Activated effector memory CD4-positive, alpha-beta T cell treated with anti-CD3 and anti-CD28 coated beads, Interleukin-2, amount 50 U/mL, for 16 hours (primary cell): ENCODE results near the gene TSHZ1.

Source experiments
- DNase-seq: peaks from one replicate; pipeline ENCODE4 v3.0.0-alpha.2; 2020

Gene TSHZ1

DNA sequence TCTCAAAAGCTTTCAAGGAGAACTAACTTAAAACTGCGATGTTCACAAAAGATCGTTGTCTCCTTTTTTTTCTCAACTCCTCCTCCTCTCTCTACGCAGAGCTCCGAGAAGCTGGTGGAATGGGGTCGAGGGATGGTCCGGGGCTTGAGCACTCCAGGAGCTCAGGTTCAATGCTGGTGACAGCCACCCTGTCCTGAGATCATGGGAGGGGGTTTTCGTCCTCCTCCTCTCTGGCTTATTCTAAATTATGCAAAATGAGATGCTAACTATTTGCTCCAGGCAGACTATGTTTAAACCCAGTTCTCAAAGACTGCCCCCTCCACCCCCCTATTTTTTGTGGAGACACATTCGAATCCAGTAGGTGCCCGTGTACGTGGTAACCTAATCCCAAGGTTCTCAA, 11.8 kb downstream of the TSHZ1 start:
- no peak for DNase-seq

- no peak for DNase-seq
These were observed 13.2 kb downstream of the TSHZ1 start for GRCh38 chr18:75223687-75224347.

DNA sequence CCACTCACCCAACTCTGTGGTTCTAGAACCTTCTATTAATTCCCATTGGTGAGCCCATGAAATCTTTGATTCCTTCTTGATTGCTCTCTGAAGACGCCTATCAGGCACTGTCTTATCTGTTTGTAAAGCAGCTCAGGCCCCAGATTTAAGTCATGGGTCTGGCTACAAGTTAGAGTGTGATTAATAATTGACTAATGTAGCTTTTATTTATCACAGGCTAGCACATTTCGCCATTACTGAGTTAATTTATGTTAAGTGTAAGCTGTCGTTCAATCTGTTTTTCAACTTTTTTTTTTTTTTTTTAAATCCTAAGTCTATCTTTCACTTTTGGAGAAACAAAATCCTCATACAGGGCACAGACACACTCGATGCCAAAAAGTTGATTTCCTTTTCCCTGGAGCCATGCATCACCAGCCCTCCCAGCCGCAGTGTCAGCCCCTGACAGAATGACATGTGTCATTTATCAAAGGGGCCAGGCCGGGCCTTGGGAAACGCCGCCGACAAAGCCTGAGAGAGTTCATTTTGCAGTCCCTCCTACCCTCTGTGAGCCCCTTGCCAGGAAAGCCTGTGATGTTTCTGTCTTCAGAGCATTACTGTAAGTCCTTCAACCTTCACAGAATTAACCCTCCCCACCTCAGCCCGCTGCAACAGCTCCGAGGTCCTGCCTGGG, 15.8 kb downstream of the TSHZ1 start:
- DNase-seq = no peak

GRCh38 chr18:75226956-75227316, 16.3 kb downstream of the TSHZ1 start:
- DNase-seq = no peak

- no peak for DNase-seq
These were observed 17.1 kb downstream of the TSHZ1 start for GRCh38 chr18:75227535-75228296.

DNA sequence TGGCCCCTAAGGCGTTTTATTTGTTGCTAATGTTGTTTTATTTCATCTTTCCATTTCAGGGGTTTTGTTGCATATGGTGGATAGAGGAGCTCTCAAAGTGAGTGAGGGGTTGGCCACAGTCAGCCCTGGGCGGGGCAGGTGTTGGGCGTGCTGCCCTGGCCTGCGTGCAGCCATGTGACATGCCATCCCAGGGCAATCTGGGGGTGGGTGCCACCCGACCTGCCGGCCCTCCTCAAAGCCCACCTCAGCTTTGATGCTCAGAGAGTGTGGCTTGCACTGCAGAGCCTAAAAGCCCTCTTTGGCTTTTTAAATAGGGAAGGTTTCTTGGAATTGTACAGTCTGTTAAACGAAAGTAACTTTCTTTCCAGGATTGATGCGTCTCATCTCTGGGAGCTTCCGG, 18.4 kb downstream of the TSHZ1 start:
- no peak for DNase-seq

- no peak for DNase-seq
These were observed 18.8 kb downstream of the TSHZ1 start for GRCh38 chr18:75229437-75229836.

GRCh38 chr18:75230163-75231052, 19.8 kb downstream of the TSHZ1 start:
- DNase-seq = no peak

DNA sequence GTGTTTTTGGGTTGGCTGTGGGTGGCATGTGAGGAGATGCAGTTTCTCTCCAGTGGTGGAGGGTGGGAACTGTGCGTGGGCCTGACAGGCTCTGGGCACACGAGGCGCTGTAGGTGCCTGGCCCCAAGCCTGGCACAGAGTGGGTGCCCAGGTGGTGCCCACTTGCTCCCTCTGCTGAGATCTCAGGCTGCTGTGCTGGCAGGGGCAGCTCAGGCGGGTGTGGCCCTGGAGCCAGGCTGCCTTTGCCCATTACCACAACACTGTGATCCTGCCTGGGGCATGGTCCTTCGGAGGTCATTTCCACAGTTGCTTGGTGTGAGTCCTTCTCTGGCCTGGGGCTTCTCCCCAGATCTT, 20.4 kb downstream of the TSHZ1 start:
- DNase-seq = no peak

- DNase-seq = no peak
These were observed 24.3 kb downstream of the TSHZ1 start for GRCh38 chr18:75234901-75235300.

- DNase-seq = no peak
These were observed 25.3 kb downstream of the TSHZ1 start for GRCh38 chr18:75235896-75236295.

DNA sequence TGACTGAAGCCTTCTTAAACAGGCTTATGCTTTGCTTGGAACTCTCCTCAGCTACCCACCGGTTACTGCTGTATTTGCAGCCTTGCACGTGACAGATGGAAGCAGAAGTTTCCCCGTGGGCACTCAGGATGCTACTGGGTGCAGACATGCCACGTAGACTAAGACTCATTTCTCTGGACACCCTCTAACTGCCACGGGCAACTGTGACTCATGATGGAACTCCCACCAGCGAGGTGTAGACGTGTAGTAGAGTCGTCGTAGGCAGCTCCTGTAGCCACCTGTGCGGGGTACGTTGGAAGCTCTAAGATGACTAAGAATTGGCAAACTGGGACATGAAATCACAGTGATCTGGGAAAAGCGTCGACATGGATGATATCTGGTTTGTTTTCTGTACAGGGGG, 27.5 kb downstream of the TSHZ1 start:
- DNase-seq = no peak

- no peak for DNase-seq
These were observed 28.2 kb downstream of the TSHZ1 start for GRCh38 chr18:75238786-75239185.

DNA sequence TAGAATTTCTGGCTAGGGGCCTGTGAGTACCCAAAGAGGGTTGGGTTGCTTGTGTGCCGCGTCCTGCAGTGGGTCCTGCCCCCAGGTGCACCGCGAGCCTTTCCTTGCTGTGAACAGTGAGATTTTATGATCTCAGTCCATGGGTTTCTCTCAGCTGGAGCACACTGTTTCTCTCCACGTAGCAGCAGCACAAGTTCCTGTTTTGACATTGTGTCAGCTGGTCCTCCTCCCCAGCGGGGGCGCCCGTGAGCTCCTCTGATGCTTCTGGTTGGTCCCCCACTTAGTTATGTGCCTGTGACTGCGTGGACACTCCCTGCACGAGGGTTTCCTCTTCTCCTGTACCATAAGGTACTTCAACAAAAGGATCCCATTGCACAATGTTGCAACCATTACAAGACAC, 29.8 kb downstream of the TSHZ1 start:
- no peak for DNase-seq

DNA sequence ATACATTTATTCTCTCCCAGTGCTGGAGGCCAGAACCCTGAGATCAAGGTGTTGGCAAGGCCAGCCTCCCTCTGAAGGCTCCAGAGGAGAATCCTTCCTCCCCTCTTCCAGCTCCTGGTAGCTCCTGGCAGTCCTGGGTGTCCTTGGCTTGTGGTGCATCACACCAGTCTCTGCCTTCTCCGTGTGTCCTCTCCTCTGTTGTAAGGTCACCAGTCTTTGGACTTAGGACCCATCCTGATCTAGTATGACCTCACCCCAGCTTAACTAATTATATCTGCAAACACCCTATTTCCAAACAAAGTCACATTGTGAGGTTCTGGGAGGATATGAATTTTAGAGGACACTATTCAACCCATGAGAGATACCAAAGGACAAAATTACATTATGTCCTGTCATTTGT, 31.1 kb downstream of the TSHZ1 start:
- DNase-seq = no peak

DNA sequence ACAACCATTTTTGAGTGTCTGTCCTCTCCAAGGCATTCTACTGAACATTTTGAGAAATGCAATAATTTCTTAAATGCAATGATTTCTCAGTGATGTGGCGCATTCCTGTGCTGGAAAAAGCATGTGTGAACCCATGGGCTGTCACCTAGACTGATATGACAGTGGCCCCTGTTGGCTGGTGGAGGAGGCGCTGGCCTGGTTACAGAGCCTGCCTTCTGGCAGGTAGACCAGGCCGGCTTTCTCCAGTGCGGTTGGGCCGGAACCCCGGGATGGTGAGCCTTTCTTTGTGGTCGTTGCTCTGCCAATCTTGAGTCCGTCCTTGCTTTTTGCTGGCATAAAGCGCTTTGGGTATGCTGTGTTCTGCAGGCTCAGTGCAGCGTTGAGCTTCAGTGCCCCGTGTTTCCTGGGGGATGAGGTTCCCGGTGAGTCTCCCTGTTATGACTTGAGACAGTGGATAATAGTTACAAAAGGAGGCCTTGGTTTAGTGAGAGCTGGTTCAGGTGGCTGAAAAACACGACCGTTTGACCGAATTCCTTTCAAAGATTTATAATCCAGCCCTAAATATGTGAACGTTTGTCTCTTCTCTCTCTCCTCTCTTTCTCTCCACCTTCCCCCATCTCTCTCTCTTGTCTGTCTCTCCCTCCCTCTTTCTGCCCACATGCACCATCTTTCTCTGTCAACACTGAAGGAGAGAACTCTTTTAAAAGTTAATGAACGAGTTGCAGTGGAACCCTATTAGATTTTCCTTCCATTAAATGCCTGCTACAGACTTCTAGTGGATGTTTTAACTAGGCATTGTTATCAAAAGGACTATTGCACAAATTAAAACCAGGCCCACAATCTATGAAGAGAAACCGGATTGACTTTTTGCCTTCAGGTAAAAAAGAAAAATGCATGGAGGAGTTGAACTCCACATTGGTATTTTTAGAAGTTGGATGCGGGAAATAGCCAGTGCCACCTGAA, 34.0 kb downstream of the TSHZ1 start:
- no peak for DNase-seq

DNA sequence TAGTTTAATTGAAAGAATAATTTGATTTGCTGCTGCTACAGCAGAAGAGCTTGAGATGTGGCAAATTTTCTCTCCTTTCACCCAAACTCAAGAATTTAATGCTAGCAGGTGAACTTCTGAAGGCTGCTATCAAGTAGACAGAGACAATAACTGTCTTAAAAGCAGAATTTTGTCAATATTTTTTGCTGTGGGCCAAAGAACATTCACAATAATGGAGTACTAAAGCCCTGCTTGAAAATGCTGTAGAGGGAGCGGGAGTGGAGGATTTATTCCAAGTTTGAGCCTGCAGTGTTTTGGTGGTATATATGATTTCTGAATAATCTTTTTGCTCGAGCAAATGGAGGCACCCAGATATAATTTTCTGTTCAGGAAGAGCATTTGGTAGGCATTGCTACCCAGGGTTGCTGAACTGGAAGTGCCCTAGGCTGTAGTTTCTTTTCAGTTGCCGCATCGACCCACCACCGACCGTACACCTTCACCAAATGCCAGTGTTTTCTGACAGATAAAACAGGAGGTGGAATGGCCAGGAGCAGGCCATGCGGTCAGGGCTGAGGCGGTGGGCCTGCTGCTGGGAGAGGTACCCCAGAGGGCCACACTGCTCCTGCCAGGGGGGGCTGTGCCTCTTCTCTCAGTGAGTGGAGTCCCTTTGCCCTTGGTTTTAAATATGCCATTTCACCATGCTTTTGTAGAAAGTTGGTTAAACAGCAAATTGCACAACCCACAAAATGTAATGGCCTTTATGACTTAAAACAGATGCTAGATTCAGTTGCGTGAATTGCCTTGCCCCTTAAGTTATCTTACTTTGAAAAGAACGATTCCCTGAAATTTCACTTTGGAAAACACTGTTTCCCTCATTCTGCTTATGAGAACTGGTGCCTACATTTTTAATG, 36.4 kb downstream of the TSHZ1 start:
- DNase-seq = no peak

DNA sequence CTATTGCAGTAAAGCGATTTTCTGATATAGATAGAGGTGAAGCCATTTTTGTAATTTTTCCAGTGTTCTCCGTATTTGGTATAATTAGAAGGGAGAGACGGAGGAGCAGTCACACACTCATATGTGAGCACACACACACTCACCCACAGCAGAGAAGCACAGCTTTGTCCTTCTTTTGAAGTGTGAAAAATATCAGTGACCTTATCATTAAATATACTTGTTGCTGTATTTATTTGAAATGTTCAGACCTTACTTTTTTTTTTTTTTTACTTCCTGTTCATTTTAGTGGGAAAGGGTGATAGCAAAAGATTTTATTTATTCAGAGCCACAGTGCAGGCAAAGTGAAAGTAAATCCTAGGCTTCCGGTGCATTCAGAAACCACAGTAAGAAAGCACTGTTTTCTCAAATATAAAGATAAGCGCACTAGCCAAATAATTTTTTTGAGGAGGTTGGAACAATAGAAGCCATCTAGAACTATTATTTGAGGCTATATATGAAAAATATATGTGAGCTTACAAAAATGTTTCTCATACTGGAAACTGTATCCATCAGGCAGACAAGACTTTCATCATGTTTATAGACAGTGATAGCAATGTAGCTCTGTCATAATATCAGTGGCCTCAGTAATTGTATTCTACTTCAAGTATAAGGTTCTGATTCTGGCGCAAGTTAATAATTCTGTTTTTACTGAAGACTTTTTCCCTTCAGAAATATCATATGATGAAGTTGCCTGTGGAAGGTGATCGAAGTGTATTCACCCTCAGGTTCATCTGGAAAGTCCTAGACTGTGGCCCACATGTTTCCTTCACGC, 37.2 kb downstream of the TSHZ1 start:
- no peak for DNase-seq

GRCh38 chr18:75248426-75249174, 38.0 kb downstream of the TSHZ1 start:
- no peak for DNase-seq

DNA sequence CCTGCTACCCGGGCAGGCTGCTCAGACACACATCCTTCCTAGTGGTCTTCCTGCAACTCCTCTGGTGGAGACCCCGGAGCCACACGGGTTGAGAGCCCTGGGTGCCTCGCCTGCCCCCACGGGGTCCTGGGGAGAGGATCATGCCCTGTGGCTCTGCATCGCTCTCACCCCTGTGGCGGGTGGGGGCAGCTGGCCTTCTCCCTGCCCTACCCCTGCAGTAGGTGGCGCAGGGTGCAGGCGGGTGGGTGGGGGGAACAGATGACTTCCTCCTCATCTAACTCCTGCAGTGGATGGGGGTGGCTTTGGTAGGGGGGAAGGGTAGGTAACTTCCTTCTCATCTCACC, 38.5 kb downstream of the TSHZ1 start:
- no peak for DNase-seq
